ENCODE data around the gene PPFIA2. TPM values are rescaled to one million over a fixed set of nuclear protein-coding genes. Genes with fewer than 3 reads are reported as not detected.

Gene PPFIA2
- total and polyA plus RNA-seq, 7 donors = 0.04 to 1.2 (median 0.25) TPM

GRCh38 chr12:81333812-81334211, 425.3 kb downstream of the PPFIA2 start:
- Histone ChIP-seq H3K4me3 (no peak overlapping the region), H3K27me3 (ENCODE audit: insufficient read depth in 3 of 3, low read length in 2 of 3) (no peaks in the 10 kb centered on the region), H3K9me3 (no peaks in the 10 kb centered on the region), H3K4me1 (no peaks in the 10 kb centered on the region), H3K27ac (no peak overlapping the region), H3K36me3 (ENCODE audit: insufficient read depth in 1 of 2, low read depth in 1 of 2) (no peaks in the 10 kb centered on the region)
- no peak for TF ChIP-seq CTCF (IDR thresholded peaks at IDR 0.05)
- DNase-seq = no peak
- intact Hi-C loops (cut with DNase I) = no loop called here
- 44 to 55% (median 53%) methylated on average over 2 of the region's 2 CpGs for WGBS, 3 donors
- no peak for ATAC-seq

- no peaks in the 10 kb centered on the region for H3K9me3 ChIP-seq
- H3K27me3 ChIP-seq (ENCODE audit: insufficient read depth in 3 of 3, low read length in 2 of 3) = no peaks in the 10 kb centered on the region
- 53 to 62% (median 53%) methylated on average over 4 of the region's 4 CpGs for WGBS, 3 donors
- no peak for TF ChIP-seq CTCF (IDR thresholded peaks at IDR 0.05)
- no peak overlapping the region for H3K27ac ChIP-seq
- intact Hi-C loops (cut with DNase I) = no loop called here
- DNase-seq (no peak), ATAC-seq (no peak)
- no peaks in the 10 kb centered on the region for H3K4me1 ChIP-seq
- H3K36me3 ChIP-seq (ENCODE audit: insufficient read depth in 1 of 2, low read depth in 1 of 2) = no peaks in the 10 kb centered on the region
- H3K4me3 ChIP-seq = no peak overlapping the region
These were observed 427.1 kb downstream of the PPFIA2 start for GRCh38 chr12:81332054-81332453.

GRCh38 chr12:81330480-81330879, 428.7 kb downstream of the PPFIA2 start:
- TF ChIP-seq CTCF (IDR thresholded peaks at IDR 0.05) = no peak
- 93 to 97% (median 96%) methylated on average over 1 of the region's 1 CpG for WGBS, 3 donors
- intact Hi-C loops (cut with DNase I) = no loop called here
- ATAC-seq (no peak), DNase-seq (no peak)
- Histone ChIP-seq H3K36me3 (ENCODE audit: insufficient read depth in 1 of 2, low read depth in 1 of 2) (no peaks in the 10 kb centered on the region), H3K4me1 (no peaks in the 10 kb centered on the region), H3K27me3 (ENCODE audit: insufficient read depth in 3 of 3, low read length in 2 of 3) (no peaks in the 10 kb centered on the region), H3K4me3 (no peak overlapping the region), H3K9me3 (no peaks in the 10 kb centered on the region), H3K27ac (no peak overlapping the region)

- no peaks in the 10 kb centered on the region for H3K9me3 ChIP-seq
- DNase-seq (no peak), ATAC-seq (no peak)
- H3K4me3 ChIP-seq = no peak overlapping the region
- whole genome bisulfite sequencing, 3 donors = 73 to 88% (median 77%) methylated on average over 2 of the region's 2 CpGs
- H3K27ac ChIP-seq = no peak overlapping the region
- no peak for TF ChIP-seq CTCF (IDR thresholded peaks at IDR 0.05)
- H3K4me1 ChIP-seq = no peaks in the 10 kb centered on the region
- no peaks in the 10 kb centered on the region for H3K36me3 ChIP-seq (ENCODE audit: insufficient read depth in 1 of 2, low read depth in 1 of 2)
- intact Hi-C loops (cut with DNase I) = no loop called here
- no peaks in the 10 kb centered on the region for H3K27me3 ChIP-seq (ENCODE audit: insufficient read depth in 3 of 3, low read length in 2 of 3)
These were observed 430.1 kb downstream of the PPFIA2 start for GRCh38 chr12:81329085-81329484.

- Histone ChIP-seq H3K27me3 (ENCODE audit: insufficient read depth in 3 of 3, low read length in 2 of 3) (no peaks in the 10 kb centered on the region), H3K36me3 (ENCODE audit: insufficient read depth in 1 of 2, low read depth in 1 of 2) (no peaks in the 10 kb centered on the region), H3K9me3 (no peaks in the 10 kb centered on the region), H3K27ac (no peak overlapping the region), H3K4me1 (no peaks in the 10 kb centered on the region), H3K4me3 (no peak overlapping the region)
- TF ChIP-seq CTCF (IDR thresholded peaks at IDR 0.05) = no peak
- intact Hi-C loops (cut with DNase I) = no loop called here
- DNase-seq (no peak), ATAC-seq (no peak)
These were observed 431.7 kb downstream of the PPFIA2 start for GRCh38 chr12:81327425-81327824.

Data from psoas muscle (tissue), 8 donors.